Chondrocyte (in vitro differentiated cells): ENCODE results near the gene KIAA1328. TPM values are rescaled to one million over a fixed set of nuclear protein-coding genes. Genes with fewer than 3 reads are reported as not detected.
"Not testable (repeated sequence)": the region's sequence is repeated elsewhere in the genome, so short reads cannot be mapped to it uniquely, and the experiment has no call there.

Experiments
- DNase-seq: peaks from one replicate; pipeline ENCODE4 v3.0.0; 2021; ENCODE audit warnings: mixed read lengths, low spot score
- H3K27ac Mint-ChIP-seq: one replicate; pipeline ENCODE4 v1.8.0; 2021; ENCODE audit warnings: mild to moderate bottlenecking, moderate library complexity, mixed read lengths; ENCODE audit not compliant: unreplicated experiment
- H3K27me3 Mint-ChIP-seq: 2 replicates; pipeline ENCODE4 v1.8.0; 2021; ENCODE audit warnings: low read depth, mixed read lengths
- H3K36me3 Mint-ChIP-seq: 2 replicates; pipeline ENCODE4 v1.8.0; 2021; ENCODE audit warnings: low read depth, mixed read lengths
- H3K4me1 Mint-ChIP-seq: 2 replicates; pipeline ENCODE4 v1.8.0; 2021; ENCODE audit warnings: low read depth, mild to moderate bottlenecking, mixed read lengths
- H3K4me3 Mint-ChIP-seq: one replicate; pipeline ENCODE4 v1.8.0; 2021; ENCODE audit warnings: mild to moderate bottlenecking, moderate library complexity, mixed read lengths; ENCODE audit not compliant: unreplicated experiment
- H3K9me3 Mint-ChIP-seq: 2 replicates; pipeline ENCODE4 v1.8.0; 2021; ENCODE audit warnings: low read depth, mixed read lengths
- total RNA-seq: library from RNA; stranded (reverse); gene quantifications from 3 replicates; pipeline ENCODE4 v1.2.1, GENCODE V29; 2021
- TF ChIP-seq, protein P1 (sequence below): fragments of 200-600 bp; sonication (generic); IDR thresholded peaks from 2 replicates; pipeline ENCODE4 v1.5.0; 2021; ENCODE audit warnings: antibody characterized with exemption, mild to moderate bottlenecking, moderate library complexity

Gene KIAA1328
- total RNA-seq, 1 donor from 2014 or later, result 6.3 TPM

DNA sequence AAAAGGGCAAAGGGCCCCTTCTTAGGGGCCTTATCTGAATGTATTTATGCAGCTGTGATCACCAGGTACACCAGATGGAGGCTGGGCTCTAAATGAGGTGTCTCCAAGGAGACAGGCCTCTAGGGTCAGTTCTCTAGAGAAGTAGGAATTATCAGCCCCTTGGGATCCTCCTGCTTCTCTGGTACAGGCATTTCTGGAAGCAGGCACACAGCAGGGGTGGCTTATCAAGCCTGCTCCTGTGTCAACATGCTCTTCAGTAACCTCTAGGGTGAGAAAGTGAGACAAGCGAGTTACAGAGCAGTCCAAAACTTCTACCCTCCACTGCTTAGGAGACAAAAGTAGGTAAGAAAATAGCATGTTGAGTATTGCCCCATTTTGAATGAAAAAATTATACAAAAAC is 13.9 kb upstream of the KIAA1328 start:
- H3K4me1 Mint-ChIP-seq, result peaks cover 12% of the 10 kb centered on the region
- no peak overlapping the region for H3K4me3 Mint-ChIP-seq

GRCh38 chr18:36816096-36816495 is 12.8 kb upstream of the KIAA1328 start:
- peaks cover 12% of the 10 kb centered on the region for H3K4me1 Mint-ChIP-seq
- peaks cover 15% of the 10 kb centered on the region for H3K36me3 Mint-ChIP-seq
- H3K27ac Mint-ChIP-seq, H3K27me3 Mint-ChIP-seq, DNase-seq, H3K4me3 Mint-ChIP-seq, H3K9me3 Mint-ChIP-seq: not testable (repeated sequence)

More for the DNA sequence above, 13.9 kb upstream of the KIAA1328 start:
- Mint-ChIP-seq H3K9me3 (no peaks in the 10 kb centered on the region), H3K27ac (no peak overlapping the region), H3K36me3 (peaks cover 15% of the 10 kb centered on the region), H3K27me3 (no peaks in the 10 kb centered on the region)
- no peak for DNase-seq
- TF ChIP-seq, protein P1, sequence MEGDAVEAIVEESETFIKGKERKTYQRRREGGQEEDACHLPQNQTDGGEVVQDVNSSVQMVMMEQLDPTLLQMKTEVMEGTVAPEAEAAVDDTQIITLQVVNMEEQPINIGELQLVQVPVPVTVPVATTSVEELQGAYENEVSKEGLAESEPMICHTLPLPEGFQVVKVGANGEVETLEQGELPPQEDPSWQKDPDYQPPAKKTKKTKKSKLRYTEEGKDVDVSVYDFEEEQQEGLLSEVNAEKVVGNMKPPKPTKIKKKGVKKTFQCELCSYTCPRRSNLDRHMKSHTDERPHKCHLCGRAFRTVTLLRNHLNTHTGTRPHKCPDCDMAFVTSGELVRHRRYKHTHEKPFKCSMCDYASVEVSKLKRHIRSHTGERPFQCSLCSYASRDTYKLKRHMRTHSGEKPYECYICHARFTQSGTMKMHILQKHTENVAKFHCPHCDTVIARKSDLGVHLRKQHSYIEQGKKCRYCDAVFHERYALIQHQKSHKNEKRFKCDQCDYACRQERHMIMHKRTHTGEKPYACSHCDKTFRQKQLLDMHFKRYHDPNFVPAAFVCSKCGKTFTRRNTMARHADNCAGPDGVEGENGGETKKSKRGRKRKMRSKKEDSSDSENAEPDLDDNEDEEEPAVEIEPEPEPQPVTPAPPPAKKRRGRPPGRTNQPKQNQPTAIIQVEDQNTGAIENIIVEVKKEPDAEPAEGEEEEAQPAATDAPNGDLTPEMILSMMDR, result no peak

DNA sequence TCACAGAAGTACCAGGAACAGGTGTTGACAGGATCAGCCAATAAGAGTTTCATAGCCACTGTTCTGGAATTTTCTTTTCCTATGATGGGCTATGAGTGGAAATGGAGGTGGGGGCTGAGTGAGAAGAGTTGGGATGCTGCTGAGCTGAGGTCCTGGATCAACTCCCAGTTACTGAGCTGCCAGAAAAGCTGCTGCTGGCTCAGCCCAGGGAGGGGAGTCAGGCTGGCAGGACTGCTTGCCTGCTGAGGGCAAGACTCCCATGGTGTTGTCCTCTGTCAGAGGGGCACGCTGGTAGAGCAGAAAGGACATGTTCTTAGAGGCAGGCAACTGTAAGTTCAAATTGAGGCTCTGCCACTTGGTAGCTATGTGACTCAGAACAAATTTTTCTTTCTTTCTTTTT is 11.9 kb upstream of the KIAA1328 start:
- no peak for DNase-seq
- Mint-ChIP-seq H3K4me1 (peaks cover 6% of the 10 kb centered on the region), H3K4me3 (no peak overlapping the region), H3K27ac (no peak overlapping the region), H3K36me3 (peaks cover 15% of the 10 kb centered on the region), H3K27me3 (no peaks in the 10 kb centered on the region), H3K9me3 (no peaks in the 10 kb centered on the region)
- TF ChIP-seq, protein P1, result no peak

- Mint-ChIP-seq H3K4me3 (no peak overlapping the region), H3K4me1 (no peaks in the 10 kb centered on the region), H3K27ac (no peak overlapping the region), H3K36me3 (peaks cover 9% of the 10 kb centered on the region), H3K9me3 (no peaks in the 10 kb centered on the region), H3K27me3 (no peaks in the 10 kb centered on the region)
- TF ChIP-seq, protein P1, result no peak
- DNase-seq, result no peak
These were observed 10.3 kb upstream of the KIAA1328 start for GRCh38 chr18:36818652-36819051.

DNA sequence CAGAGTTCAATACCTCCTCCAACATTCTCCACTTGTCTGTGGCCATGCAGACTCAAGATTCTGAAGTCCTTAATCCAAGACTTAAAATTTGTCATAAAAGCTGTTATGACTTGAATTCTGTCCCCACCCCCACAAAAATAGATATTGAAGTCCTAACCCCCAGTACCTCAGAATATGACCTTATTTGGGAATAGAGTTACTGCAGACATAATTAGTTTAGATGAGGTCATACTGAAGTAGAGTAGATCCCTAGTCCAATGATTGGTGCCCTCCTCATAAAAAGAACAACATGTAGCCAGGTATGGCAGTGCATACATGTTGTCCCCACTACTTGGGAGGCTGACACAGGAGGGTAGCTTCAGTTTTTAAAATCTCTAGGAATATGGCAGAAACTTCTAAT is 9.3 kb upstream of the KIAA1328 start:
- no peak for DNase-seq
- no peak overlapping the region for H3K4me3 Mint-ChIP-seq
- no peak overlapping the region for H3K27ac Mint-ChIP-seq
- H3K36me3 Mint-ChIP-seq, result peaks cover 5% of the 10 kb centered on the region
- H3K27me3 Mint-ChIP-seq, result no peaks in the 10 kb centered on the region
- no peaks in the 10 kb centered on the region for H3K9me3 Mint-ChIP-seq
- peaks cover 6% of the 10 kb centered on the region for H3K4me1 Mint-ChIP-seq
- TF ChIP-seq, protein P1, result no peak

DNA sequence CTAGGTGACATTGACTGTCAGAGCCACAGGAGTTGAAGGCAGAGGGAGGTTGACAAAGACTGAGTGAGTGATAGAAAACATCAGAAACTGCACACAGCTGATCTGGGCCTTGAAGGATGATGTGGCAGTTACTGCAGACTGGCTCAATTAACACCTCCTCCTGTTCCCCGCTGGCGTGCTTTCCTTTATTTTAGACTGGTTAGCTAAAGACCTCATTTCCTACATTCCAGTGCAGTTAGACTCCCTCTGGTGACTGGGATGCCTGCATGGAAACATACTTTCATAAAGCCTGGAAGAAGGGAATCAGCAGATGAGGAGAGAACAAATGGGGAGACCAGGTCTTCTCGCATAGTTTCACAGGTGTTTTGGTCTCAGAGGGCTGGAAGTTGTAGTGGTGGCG is 7.2 kb upstream of the KIAA1328 start:
- TF ChIP-seq, protein P1, result no peak
- H3K4me3 Mint-ChIP-seq, result no peak overlapping the region
- DNase-seq, result no peak
- H3K9me3 Mint-ChIP-seq, result no peaks in the 10 kb centered on the region
- no peak overlapping the region for H3K27ac Mint-ChIP-seq
- no peaks in the 10 kb centered on the region for H3K27me3 Mint-ChIP-seq
- H3K4me1 Mint-ChIP-seq, result peaks cover 6% of the 10 kb centered on the region
- H3K36me3 Mint-ChIP-seq, result peaks cover 7% of the 10 kb centered on the region
